Stromal cell of bone marrow (primary cell): Measurements from ENCODE around the gene C2CD4A.
"Not testable (repeated sequence)": the region's sequence is repeated elsewhere in the genome, so short reads cannot be mapped to it uniquely, and the experiment has no call there.

Experiments
- DNase-seq: peaks from one replicate; pipeline ENCODE4 v3.0.0-alpha.2; 2012; ENCODE audit warnings: low read depth

C2CD4A gene, protein sequence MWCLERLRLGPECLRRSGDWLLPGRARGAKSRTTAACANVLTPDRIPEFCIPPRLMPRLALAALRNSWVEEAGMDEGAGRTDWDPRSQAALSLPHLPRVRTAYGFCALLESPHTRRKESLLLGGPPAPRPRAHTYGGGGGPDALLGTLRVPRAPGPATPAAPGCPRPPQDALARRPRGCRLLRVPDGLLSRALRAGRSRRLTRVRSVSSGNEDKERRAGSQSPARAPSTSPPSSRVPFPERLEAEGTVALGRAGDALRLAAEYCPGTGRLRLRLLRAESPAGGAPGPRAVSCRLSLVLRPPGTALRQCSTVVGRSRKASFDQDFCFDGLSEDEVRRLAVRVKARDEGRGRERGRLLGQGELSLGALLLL

DNA sequence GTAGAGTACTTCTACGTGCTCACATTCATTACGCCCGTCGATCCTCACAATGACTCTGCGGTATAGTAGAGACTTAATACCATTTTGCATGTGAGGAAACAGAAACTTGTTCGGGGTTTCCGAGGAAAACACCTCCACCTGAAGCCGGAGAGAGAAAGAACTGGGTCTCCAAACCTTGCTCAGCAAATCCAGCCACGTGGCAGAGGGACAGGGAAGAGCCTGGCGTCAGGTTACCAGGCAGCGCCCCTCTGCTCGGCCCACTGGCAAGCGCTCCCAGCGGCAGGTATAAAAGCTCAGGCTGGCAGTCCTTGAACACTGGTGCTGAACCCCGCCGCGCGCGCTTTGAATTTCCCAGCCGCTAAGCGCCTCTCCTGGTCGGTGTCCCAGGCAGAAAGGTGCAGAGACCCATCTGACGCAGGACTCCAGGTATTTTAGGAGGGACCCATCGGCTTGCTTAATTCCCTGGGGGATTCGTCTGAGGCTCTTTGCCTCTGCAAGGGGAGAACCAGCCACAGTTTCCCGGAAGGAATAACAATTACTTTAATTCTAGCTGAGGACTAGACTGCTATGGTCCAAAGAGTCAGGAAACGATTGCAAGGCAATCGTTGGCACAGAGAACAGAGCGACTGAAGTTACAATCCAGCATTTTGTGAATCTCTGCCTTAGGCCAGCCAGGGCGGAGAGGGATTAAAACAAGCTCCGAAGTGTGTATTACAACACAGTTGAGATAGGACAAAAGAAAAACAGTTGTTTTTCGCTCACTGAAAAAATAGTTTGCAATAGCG is at the start of gene C2CD4A:
C2CD4A (plus strand) TSS at position 315 of the 785 bp plus-strand sequence. CDS start 637 bp downstream, outside the sequence.
- no peak for DNase-seq

DNA sequence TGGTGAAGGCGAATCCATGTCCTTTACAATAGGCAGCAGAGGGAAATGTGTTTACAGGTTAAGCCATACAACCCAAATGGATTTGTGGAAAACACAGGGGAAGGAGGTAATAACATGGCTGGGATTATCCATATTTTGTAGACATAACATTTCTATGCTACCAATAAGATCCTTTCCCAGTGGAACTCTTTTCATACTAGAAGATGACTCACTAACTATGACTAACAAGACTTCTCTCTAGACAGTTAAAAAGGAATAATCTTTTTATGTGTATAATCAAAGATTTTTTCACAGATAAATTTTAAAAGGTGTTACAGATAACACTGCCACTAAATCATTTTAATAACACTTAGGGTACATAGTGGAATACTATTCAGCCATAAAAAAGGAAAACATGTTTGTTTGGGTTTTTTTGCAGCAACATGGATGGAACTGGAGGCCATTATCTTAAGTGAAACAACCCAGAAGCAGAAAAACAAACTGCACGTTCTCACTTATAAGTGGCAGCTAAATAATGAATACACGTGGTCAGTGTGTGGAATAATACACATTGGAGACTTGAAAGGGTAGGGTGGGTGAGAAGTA is 46.1 kb upstream of the C2CD4A start:
- DNase-seq: peak; percentile 18

DNA sequence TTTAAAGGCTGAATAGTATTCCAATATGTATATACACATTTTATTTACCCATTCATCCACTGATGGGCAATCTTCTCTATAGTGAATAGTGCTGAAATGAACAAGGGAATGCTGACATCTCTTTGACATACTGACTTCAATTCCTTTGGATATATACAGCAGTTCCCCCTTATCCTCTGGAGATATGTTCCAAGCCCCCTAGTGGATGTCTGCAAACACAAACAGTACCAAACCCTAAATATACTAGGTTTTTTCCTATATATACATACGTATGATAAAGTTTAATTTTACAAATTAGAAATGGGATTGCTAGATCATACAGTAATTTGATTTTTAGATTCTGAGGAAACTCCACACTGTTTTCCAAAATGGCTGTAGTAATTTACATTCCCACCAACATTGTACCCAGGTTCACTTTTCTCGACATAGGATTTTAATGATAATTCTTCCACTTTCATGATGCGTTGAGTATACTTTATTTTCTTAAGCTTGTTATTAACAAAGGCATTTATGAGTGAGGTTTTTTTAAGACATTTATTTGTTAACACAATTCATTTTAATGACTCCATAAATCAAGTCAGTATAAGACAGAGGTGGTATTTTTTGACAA is 44.7 kb upstream of the C2CD4A start:
- no peak for DNase-seq

DNA sequence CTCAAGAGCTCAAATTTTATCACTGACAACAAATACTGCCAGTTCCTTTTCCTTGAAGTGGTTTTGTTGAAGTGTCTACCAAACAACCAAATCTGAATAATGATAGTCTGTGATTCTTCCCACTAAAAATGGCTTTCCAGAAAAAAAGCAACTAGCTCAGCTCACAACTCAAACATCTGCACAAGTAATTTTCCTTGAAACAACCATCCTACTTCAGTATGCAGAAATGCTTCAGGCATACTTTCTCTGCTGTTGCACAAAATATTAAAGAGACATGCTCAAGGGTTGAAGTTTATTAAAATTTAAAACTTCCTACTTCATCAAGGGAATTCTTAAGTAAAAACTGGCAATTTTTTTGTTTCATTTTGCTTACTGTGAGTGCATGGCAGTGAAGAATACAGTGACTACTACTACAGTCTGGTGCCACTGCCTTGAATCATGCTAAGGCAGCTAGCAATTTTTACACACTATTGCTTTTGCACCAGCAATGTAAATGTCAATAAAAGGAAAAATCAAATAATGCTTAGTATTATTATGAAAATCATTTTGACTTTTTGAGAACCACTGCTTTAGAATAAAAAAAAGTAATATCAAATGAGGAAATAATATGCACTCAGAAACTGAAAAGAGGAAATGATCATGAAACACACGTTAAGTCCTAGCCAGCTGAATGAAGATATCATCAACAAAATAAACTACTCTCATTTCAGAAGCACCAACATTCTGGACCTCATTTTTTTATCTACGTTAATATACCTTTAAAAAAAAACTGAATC is 40.1 kb upstream of the C2CD4A start:
- no peak for DNase-seq

DNA sequence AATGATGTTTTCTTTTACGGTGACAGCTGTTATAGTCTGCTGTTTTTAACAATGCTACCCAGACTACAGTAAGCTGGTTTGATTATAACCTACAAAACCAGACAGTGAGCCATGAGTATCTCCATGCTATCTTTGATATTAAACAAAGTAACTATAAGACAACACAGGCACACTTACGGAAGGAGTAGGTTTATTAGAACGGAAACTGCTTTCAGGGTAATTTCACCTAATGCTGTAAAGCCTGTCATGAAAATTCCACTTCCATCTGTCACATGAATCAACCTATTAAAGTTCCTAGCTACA is 39.6 kb upstream of the C2CD4A start:
- no peak for DNase-seq

DNA sequence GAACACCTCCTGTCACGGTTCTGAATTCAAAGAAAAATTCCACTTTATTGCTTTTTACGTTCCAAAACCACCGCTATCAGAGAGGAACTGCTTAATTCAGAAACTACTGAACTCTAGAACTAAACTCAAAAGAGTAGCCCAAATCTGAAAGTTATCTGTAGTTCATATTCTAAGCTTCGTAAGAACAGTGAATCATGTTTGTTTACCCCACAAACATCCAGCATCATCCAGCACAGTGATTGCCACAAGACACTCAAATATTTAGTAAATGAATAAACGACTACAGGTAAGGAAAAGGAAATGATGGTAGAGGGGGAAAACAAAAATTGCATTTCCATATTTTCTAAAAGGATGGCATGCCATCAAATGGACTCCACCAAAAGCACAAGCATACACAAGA is 38.9 kb upstream of the C2CD4A start:
- DNase-seq: no peak

DNA sequence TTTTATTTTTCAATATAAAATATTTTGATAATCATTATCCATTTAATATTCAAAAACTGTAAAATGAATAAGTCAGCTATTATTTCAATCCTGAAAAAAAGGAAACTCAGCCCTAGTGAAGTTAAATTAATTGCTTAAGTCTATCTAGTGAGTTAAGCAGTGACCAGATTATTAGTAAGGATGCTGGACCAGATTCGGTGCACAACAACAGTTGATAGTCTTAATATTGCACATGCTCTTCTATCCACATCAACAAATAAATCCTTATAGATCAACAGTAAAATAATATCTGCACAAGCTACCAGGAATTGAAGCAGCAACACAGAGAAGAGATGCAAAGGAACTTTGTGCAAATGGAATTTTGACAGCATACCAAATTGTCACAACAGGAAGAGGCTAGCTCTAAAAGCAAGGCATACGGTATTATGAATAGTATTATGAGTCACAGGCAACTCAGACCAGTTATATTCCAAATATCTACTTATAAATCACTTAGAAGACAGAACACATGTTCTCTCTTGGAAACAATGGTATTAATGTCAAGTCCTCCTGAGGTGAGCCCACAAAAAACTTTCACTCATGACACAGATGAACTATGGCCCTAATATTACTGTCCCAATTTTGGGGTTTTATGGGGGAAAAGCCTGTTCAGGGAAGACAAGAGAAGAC is 31.4 kb upstream of the C2CD4A start:
- no peak for DNase-seq

DNA sequence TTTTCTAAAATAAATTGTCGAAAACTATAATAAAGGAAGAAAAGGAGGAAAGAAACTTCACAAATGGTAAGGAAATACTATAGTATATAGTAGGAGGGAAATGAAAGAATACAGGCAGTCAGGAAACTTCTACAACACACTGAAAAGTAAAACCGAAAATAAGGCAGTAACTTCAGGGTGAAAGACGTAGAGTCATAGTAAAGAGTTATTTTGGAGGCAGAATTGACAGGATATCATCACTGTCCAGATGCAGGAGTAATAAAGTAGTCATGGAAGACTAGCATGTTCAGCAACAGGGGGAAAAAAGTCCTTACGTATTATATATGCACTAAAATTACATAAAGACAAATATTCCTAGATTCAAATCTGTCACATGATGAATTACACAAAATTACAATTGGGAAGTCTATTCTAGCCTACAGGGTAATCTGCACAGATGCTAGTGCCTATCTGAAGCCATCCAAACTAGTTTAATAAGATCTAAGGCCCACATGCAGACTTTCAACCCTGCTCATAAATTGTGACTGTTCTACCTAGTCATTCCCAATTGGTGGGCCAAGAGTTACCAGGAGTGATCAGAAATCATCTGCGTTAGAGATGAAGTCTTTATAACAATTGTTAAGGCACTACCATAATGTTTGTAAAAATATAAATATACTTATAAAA is 20.6 kb upstream of the C2CD4A start:
- no peak for DNase-seq

DNA sequence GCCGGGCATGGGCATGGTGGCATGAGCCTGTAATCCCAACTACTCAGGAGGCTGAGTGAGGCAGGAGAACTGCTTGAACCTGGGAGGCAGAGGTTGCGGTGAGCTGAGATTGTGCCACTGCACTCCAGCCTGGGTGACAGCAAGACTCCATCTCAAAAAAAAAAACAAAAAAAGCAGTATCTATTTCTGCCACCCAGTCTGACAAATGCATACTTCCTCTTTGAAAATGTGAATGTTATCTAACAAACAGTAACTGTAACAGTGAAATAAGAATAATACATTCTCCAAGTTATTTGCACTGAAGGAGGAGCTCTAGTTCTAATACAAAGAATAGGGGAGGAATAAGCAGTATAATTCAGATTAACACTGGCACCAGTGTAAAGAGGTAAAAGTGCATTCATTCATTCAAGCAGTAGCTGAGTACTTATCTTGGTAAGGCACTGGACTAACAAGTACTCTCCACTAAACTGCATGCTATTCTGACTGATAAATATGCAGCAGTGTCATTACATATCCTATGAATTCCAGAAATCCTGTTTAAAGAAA is 19.4 kb upstream of the C2CD4A start:
- no peak for DNase-seq

DNA sequence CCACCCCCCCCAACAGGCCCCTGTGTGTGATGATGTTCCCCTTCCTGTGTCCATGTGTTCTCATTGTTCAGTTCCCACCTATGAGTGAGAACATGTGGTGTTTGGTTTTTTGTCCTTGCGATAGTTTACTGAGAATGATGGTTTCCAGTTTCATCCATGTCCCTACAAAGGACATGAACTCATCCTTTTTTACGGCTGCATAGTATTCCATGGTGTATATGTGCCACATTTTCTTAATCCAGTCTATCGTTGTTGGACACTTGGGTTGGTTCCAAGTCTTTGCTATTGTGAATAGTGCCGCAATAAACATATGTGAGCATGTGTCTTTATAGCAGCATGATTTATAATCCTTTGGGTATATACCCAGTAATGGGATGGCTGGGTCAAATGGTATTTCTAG is 18.5 kb upstream of the C2CD4A start:
- not testable (repeated sequence) for DNase-seq

DNA sequence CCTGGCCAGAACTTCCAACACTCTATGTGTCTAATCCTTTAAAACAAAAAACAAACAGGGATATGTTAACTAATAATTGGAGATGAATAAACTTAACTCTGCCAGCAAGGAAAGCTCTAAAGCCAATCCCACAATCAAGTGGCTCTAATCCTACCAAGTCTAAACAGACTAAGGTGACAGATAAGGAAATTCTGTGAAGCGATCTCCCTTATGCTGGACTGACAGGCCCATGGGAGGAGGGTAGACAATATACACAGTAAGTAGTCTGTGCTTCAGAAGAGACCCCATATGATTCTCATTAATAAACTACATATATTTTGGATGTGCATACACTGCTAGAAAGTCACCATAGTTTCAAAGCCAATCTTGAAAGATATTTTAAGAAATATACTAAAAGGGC is 16.7 kb upstream of the C2CD4A start:
- no peak for DNase-seq

DNA sequence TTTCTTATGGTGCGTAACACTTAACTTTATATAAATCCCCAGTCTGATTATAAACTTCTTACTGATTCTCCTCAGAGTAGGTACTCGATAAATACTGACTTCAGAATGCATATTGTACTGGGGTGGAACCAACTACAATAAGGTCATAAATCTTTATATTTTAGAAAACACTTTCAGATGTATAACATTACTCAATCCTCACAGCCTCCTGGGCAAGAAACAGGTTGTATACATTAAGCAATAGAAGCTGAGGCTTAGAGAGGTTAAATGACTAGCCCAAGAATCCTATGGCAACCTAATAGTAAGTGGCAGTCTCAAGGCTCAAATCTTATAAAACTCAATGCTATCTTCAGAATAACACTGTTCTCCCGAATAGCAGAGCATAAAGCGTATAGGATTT is 15.6 kb upstream of the C2CD4A start:
- no peak for DNase-seq

DNA sequence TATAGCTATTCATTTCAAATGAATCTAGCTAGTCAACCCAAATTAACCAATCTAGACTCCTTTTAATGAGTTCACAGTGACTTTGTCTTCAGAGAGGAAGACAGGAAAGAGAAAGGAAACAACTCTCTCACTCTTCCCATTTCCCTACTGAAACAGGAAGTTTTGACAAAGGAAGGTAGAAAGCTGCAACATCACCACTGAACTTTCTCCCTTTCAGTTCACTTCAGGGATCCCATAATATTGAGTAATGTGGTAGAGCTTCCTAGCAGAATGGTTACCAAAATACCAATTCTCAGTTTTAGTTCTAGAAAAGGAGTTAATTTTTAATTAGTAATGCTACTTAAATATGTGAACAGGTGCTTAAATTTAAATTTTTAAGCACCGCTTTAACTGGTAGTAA is 14.1 kb upstream of the C2CD4A start:
- no peak for DNase-seq

DNA sequence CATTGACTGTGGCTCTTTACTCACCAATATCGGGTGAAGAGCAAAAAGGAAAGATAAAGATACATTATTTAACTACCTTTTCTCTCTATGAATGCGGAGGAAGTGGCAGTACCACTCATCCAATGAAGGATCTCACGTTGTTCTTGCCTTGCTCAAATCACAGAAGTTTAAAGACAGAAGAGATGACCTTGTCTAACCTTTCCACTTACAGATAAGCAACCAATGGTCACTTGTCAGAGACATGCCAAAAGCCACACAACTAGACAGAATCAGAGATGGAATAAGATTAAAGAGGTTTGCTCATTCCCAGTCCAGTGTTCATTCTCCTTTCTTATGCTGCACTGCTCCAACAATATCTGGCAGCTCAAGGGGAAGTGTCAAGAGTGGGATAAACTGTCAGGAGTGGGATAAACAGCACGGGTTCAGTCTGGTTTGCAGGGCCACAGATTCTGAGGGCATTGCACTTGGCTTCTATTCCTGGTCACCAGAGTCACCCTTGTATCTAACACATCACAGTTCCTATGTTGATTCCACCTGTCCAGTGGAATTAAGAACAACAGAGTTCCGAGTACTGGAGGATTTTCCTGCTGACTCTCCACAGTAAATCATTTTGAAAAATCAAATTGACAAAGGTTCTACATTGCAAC is 13.2 kb upstream of the C2CD4A start:
- DNase-seq: no peak

DNA sequence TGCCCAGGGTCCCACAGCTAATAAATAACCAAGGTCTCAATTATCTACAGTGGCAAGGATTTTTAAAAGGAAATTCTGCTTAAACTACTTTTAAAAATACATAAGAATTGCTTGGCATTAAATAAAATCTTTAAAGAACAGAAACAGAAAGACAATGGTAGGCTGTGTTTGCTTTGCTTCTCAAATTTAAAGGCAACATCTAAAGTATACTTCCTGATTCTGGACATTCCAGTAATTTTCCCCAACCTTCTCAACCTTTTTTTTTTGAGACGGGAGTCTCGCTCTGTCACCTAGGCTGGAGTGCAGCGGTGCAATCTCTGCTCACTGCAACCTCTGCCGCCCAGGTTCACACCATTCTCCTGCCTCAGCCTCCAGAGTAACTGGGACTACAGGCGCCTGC is 11.8 kb upstream of the C2CD4A start:
- DNase-seq: no peak

DNA sequence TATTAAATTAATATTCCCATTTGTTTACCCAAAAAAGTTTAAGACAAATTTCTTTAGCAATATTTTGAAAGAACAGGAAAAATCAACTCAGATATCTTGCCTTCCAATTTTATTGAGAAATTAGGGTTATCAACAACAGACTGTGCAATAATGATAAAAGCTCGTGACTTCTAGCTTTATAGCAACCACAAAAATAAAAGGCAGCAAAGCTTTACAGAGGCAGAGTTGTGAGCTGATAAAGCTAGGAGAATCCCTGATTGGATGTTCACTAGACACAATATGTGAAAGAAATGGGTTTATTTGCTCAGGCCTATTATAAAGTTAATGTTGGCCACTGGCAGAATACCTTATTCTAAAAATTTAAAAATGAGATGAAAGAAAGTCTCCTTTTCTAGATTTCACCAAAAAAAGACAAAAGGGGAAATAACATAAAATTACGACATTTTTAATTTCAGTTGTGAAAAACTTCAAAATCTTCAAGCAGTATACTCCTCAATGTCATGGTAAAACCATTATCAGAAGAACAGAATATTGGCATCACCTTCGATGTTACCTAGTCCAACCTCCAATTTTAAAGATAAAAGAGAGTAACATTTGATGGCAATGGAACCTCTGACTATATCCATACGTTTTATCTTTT is 9.3 kb upstream of the C2CD4A start:
- DNase-seq: no peak

DNA sequence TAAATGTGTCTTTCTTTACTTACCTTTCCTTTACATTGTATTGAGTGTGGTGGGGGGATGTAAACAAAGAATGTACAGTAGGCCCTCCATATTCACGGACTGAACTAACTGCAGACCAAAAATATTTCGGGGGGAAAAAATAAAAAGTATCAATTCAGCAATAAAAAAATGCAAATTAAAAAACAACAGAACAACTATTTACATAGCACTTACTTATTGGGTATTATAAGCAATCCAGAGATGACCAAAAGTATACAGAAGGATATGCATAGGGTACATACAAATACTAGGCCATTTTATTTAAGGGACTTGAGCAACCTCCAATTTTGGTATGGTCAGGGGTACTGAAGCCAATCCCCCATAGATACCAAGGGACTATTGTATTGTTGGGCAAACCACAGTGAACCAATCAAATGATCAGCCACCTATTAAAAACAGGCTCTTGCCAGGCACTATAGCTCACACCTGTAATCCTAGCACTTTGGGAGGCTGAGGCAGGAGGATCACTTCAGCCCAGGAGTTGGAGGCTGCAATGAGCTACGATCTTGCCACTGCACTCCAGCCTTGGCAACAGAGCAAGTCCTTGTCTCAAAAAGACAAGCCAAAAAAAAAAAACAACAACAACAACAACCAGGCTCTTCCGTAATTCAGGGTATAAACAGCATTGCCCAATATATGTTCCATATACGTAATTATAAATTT is 8.3 kb upstream of the C2CD4A start:
- no peak for DNase-seq

DNA sequence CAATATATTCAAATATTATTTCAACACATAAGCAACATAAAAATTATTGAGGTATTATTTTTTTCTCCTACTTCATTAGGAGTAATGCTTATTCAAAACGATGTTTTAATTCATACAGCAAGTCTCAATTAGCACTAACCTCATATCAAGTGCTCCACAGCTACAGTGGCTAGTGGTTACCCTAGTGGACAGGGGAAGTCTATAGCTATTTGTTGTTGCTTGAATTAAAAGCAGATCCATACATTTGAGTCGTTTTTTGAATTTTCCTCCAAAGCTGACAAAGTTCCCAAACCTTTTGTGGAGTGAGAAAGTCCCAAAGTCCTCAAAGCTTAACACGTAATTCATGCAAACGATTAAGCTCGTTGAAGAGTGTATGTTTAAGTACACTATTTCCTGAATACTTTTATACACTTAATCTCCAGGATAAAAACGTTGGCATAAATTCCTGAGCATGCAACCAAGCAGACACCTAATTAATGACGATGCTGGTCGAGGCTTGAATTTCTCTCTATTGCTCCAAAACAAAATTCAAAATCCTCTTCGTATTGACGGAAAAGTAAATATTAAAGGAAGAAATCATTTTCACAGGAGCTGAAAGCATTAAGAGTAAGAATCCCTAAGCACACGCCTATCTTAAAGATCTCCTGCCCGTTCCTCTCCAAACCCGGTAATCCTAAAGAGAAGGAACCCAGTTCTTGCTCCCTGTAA is 7.5 kb upstream of the C2CD4A start:
- no peak for DNase-seq

DNA sequence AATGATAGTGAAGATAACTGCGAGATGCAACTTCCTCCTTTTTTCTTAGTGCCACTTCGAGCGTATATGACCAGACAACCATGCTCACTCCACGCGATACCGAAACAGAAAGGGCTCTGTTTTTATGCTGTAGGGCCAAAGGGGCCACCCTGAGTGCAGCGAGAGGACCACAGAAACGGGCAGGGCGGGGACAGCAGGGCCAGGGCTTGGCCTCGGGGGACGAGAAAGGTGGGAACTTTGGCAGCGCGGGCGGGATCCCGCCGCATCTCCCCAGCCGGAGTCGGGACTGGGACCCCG is 7.0 kb upstream of the C2CD4A start:
- DNase-seq: no peak
